Hepatocyte (in vitro differentiated cells): ENCODE results near the gene KIF1C. TPM values are rescaled to one million over a fixed set of nuclear protein-coding genes. Genes with fewer than 3 reads are reported as not detected.

Experiments
- DNase-seq: peaks from one replicate; pipeline ENCODE4 v3.0.0-alpha.2; 2016; ENCODE audit warnings: low spot score
- H2AFZ ChIP-seq: fragments of 200-600 bp; sonication (generic); 2 replicates; pipeline ENCODE4 v1.6.0; 2016; ENCODE audit warnings: antibody characterized with exemption, mild to moderate bottlenecking
- H3K27ac ChIP-seq: fragments of 200-600 bp; sonication (generic); 2 replicates; pipeline ENCODE4 v1.5.1; 2016; ENCODE audit warnings: mild to moderate bottlenecking
- H3K27me3 ChIP-seq: fragments of 200-600 bp; sonication (generic); 2 replicates; pipeline ENCODE4 v1.6.1; 2016
- H3K36me3 ChIP-seq: fragments of 200-600 bp; sonication (generic); replicated peaks from 2 replicates; pipeline ENCODE4 v1.5.1; 2016; ENCODE audit warnings: low read depth; ENCODE audit not compliant: insufficient read depth
- H3K4me1 ChIP-seq: fragments of 200-600 bp; sonication (generic); 2 replicates; pipeline ENCODE4 v1.5.1; 2016; ENCODE audit warnings: mild to moderate bottlenecking, moderate library complexity; ENCODE audit not compliant: insufficient read depth
- H3K4me2 ChIP-seq: fragments of 200-600 bp; sonication (generic); 2 replicates; pipeline ENCODE4 v1.6.0; 2016
- H3K4me3 ChIP-seq: fragments of 200-600 bp; sonication (generic); 2 replicates; pipeline ENCODE4 v1.5.1; 2016; ENCODE audit warnings: mild to moderate bottlenecking
- H3K79me2 ChIP-seq: fragments of 200-600 bp; sonication (generic); 2 replicates; pipeline ENCODE4 v1.6.0; 2017; ENCODE audit warnings: mild to moderate bottlenecking
- H3K9me2 ChIP-seq: fragments of 200-600 bp; sonication (generic); replicated peaks from 2 replicates; pipeline ENCODE4 v1.6.0; 2017; ENCODE audit warnings: mild to moderate bottlenecking; ENCODE audit not compliant: insufficient read depth
- H3K9me3 ChIP-seq: fragments of 200-600 bp; sonication (generic); 2 replicates; pipeline ENCODE4 v1.5.1; 2016; ENCODE audit warnings: low read depth, mild to moderate bottlenecking
- H4K20me1 ChIP-seq: fragments of 200-600 bp; sonication (generic); 2 replicates; pipeline ENCODE4 v1.6.0; 2016; ENCODE audit warnings: mild to moderate bottlenecking; ENCODE audit not compliant: insufficient read depth, poor library complexity, severe bottlenecking
- EZH2 ChIP-seq: fragments of 200-600 bp; sonication (generic); IDR thresholded peaks from 2 replicates; pipeline ENCODE4 v1.6.1; 2016; ENCODE audit warnings: antibody characterized with exemption, mild to moderate bottlenecking, borderline replicate concordance
- EZH2phosphoT487 ChIP-seq: fragments of 200-600 bp; sonication (generic); IDR thresholded peaks from one replicate; pipeline ENCODE4 v1.6.1; 2018; ENCODE audit warnings: antibody characterized with exemption, mild to moderate bottlenecking, low read depth, moderate library complexity; ENCODE audit not compliant: unreplicated experiment, severe bottlenecking
- WGBS: methylation state at CpG from one replicate; pipeline ENCODE4 v1.1.6; 2016; ENCODE audit warnings: low lambda C conversion rate; ENCODE audit errors: missing lambda C conversion rate; 5-methylcytosine and 5-hydroxymethylcytosine counted together
- polyA plus RNA-seq: library from polyadenylated mRNA; unstranded; fragments of >200 nt; fragmentation: Nextera tagmentation; extraction: Ambion mirVana; gene quantifications from 2 replicates; pipeline ENCODE4 v1.2.1, GENCODE V29; 2016
- total RNA-seq: library from RNA; depleted of rRNA; stranded (reverse); fragments of >200 nt; gene quantifications from 2 replicates; pipeline ENCODE4 v1.2.3, GENCODE V29; 2014
- TF ChIP-seq, protein P1 (sequence below): fragments of 200-600 bp; sonication (generic); IDR thresholded peaks from 2 replicates; pipeline ENCODE4 v1.5.1; 2016; ENCODE audit warnings: antibody characterized with exemption, mild to moderate bottlenecking; ENCODE audit not compliant: poor library complexity

The KIF1C gene
- total and polyA plus RNA-seq, 2 experiments from 2014 or later, result 59.4 to 75.9 TPM

DNA sequence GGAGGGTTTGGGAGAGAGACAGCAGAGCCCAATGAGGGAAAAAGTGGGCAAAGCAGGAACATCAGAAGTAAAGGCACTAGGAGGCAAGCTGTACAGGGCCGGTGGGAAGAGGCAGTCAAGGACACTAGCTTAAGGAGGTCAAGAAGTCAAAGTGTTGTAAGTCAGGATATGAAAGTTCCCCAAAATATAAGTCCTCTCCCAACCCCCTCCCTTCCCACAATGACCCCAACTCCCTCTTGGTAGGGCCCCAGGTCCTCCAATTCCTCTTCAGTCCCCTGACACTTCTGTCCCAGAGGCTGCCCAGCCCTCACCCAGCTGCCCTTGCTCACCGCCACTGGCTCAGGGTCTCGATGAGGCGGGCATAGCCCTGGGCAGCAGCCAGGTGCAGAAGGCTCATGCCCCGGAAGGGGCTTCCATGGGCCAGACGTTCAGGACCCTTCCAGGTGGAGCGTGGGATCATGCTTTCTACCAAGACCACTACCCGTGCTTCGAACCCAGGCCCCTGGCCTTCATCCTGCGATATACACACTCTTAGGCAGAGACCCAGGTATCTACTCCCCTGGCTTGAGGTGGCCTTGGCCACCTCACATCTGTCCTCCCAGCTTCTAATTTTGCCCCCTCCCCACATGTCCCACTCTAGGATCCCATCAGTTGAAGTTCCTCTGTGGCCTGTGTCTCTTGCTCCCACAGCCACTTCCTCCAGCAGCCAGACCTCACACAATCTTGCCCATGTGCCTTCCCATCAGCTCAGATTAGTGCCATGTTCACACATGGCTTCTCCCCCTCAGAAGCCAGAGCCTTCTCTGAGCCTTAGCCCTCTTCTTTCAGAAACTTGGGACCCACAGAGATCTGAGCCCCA lies 24.3 kb upstream of the KIF1C start:
- Histone ChIP-seq H3K9me2 (no peaks in the 10 kb centered on the region), H3K9me3 (no peaks in the 10 kb centered on the region), H3K4me2 (no peak overlapping the region), H3K4me3 (no peak overlapping the region), H3K36me3 (no peaks in the 10 kb centered on the region), H3K79me2 (peaks cover 47% of the 10 kb centered on the region), H2AFZ (no peak overlapping the region), H4K20me1 (no peaks in the 10 kb centered on the region), H3K27ac (no peak overlapping the region), H3K27me3 (no peaks in the 10 kb centered on the region), H3K4me1 (peaks cover 14% of the 10 kb centered on the region)
- DNase-seq, result no peak
- TF ChIP-seq, protein P1, sequence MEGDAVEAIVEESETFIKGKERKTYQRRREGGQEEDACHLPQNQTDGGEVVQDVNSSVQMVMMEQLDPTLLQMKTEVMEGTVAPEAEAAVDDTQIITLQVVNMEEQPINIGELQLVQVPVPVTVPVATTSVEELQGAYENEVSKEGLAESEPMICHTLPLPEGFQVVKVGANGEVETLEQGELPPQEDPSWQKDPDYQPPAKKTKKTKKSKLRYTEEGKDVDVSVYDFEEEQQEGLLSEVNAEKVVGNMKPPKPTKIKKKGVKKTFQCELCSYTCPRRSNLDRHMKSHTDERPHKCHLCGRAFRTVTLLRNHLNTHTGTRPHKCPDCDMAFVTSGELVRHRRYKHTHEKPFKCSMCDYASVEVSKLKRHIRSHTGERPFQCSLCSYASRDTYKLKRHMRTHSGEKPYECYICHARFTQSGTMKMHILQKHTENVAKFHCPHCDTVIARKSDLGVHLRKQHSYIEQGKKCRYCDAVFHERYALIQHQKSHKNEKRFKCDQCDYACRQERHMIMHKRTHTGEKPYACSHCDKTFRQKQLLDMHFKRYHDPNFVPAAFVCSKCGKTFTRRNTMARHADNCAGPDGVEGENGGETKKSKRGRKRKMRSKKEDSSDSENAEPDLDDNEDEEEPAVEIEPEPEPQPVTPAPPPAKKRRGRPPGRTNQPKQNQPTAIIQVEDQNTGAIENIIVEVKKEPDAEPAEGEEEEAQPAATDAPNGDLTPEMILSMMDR, result no peak
- TF ChIP-seq EZH2phosphoT487 (no peak), EZH2 (no peak)
- WGBS, result 93% methylated on average over 9 of the region's 10 CpGs

- no peaks in the 10 kb centered on the region for H3K9me3 ChIP-seq
- WGBS, result 95% methylated on average over 9 of the region's 9 CpGs
- DNase-seq, result no peak
Observed at GRCh38 chr17:4974115-4974670, 23.6 kb upstream of the KIF1C start.

GRCh38 chr17:4978726-4979125 lies 19.0 kb upstream of the KIF1C start:
- H3K36me3 ChIP-seq, result no peaks in the 10 kb centered on the region
- no peaks in the 10 kb centered on the region for H4K20me1 ChIP-seq
- H3K27ac ChIP-seq, result no peak overlapping the region
- H3K4me3 ChIP-seq, result no peak overlapping the region
- DNase-seq, result no peak
- TF ChIP-seq, protein P1, result no peak
- TF ChIP-seq EZH2phosphoT487 (no peak), EZH2 (no peak)
- no peaks in the 10 kb centered on the region for H3K9me3 ChIP-seq
- no peak overlapping the region for H2AFZ ChIP-seq
- H3K4me2 ChIP-seq, result no peak overlapping the region
- no peaks in the 10 kb centered on the region for H3K27me3 ChIP-seq
- no peaks in the 10 kb centered on the region for H3K9me2 ChIP-seq
- H3K4me1 ChIP-seq, result peaks cover 3% of the 10 kb centered on the region
- H3K79me2 ChIP-seq, result no peaks in the 10 kb centered on the region

More at GRCh38 chr17:4974115-4974670, 23.6 kb upstream of the KIF1C start:
- H3K9me2 ChIP-seq, result no peaks in the 10 kb centered on the region
- no peaks in the 10 kb centered on the region for H4K20me1 ChIP-seq
- no peak overlapping the region for H3K4me2 ChIP-seq
- peaks cover 14% of the 10 kb centered on the region for H3K4me1 ChIP-seq
- H3K27ac ChIP-seq, result no peak overlapping the region
- no peak overlapping the region for H3K4me3 ChIP-seq
- H3K79me2 ChIP-seq, result peaks cover 41% of the 10 kb centered on the region
- no peak overlapping the region for H2AFZ ChIP-seq
- H3K36me3 ChIP-seq, result no peaks in the 10 kb centered on the region
- no peak for TF ChIP-seq EZH2
- no peak for TF ChIP-seq EZH2phosphoT487
- TF ChIP-seq, protein P1, result no peak
- H3K27me3 ChIP-seq, result no peaks in the 10 kb centered on the region
